CD4-positive, CD25-positive, alpha-beta regulatory T cell (primary cell): ENCODE results near the gene ITFG1. TPM values are rescaled to one million over a fixed set of nuclear protein-coding genes. Genes with fewer than 3 reads are reported as not detected.
"Not testable (repeated sequence)": the region's sequence is repeated elsewhere in the genome, so short reads cannot be mapped to it uniquely, and the experiment has no call there.

Experiments
- ATAC-seq, 2 donors: fragments of 150-1000 bp; cut with Tn5 transposase; one replicate each; pipeline ENCODE4 v1.10.0; 2021; ENCODE audit warnings: low read depth in 2 of 2, moderate number of reproducible peaks in 2 of 2, moderate library complexity in 1 of 2
- DNase-seq, 3 donors: peaks; one replicate each; pipeline versions ENCODE4 v3.0.0 to v3.0.0-alpha.2; 2012 to 2022; ENCODE audit warnings: mixed read lengths in 1 of 3
- H3K27ac ChIP-seq: one replicate; pipeline ENCODE4 v1.7.0; 2013; ENCODE audit warnings: mild to moderate bottlenecking, low read length; ENCODE audit not compliant: insufficient read depth, poor library complexity, severe bottlenecking
- H3K27me3 ChIP-seq: one replicate; pipeline ENCODE4 v1.7.0; 2013; ENCODE audit warnings: low read length; ENCODE audit not compliant: control insufficient read depth, insufficient read depth
- H3K36me3 ChIP-seq: one replicate; pipeline ENCODE4 v1.7.0; 2013; ENCODE audit warnings: mild to moderate bottlenecking, low read length, moderate library complexity; ENCODE audit not compliant: control insufficient read depth, insufficient read depth
- H3K4me1 ChIP-seq: 2 replicates; pipeline ENCODE4 v1.7.0; 2013; ENCODE audit warnings: mild to moderate bottlenecking, low read length; ENCODE audit not compliant: insufficient read depth, control insufficient read depth, poor library complexity, severe bottlenecking
- H3K4me3 ChIP-seq: one replicate; pipeline ENCODE4 v1.7.0; 2013; ENCODE audit warnings: low read depth, mild to moderate bottlenecking, low read length, moderate library complexity
- H3K9me3 ChIP-seq, 2 experiments: 1 replicate in 1 of 2; 2 replicates in 1 of 2; pipeline ENCODE4 v1.7.0; 2013; ENCODE audit warnings: low read length in 2 of 2, mild to moderate bottlenecking in 1 of 2, moderate library complexity in 1 of 2; ENCODE audit not compliant: control insufficient read depth in 2 of 2
- H3K27ac Mint-ChIP-seq, 3 donors: one replicate each; pipeline ENCODE4 v1.8.0; 2020 to 2022; ENCODE audit warnings: mild to moderate bottlenecking in 3 of 3, mixed read lengths in 3 of 3, moderate library complexity in 2 of 3
- H3K27me3 Mint-ChIP-seq: one replicate; pipeline ENCODE4 v1.8.0; 2022; ENCODE audit warnings: mild to moderate bottlenecking, mixed read lengths
- H3K36me3 Mint-ChIP-seq: one replicate; pipeline ENCODE4 v1.8.0; 2020; ENCODE audit warnings: mixed read lengths
- H3K4me1 Mint-ChIP-seq, 4 donors: one replicate each; pipeline ENCODE4 v1.8.0; 2020 to 2022; ENCODE audit warnings: mixed read lengths in 4 of 4, mild to moderate bottlenecking in 1 of 4
- H3K4me3 Mint-ChIP-seq, 4 donors: one replicate each; pipeline ENCODE4 v1.8.0; 2020 to 2022; ENCODE audit warnings: mild to moderate bottlenecking in 4 of 4, mixed read lengths in 4 of 4, moderate library complexity in 3 of 4
- H3K9me3 Mint-ChIP-seq, 7 donors: one replicate each; pipeline ENCODE4 v1.8.0; 2020 to 2022; ENCODE audit warnings: mixed read lengths in 7 of 7, mild to moderate bottlenecking in 3 of 7, moderate library complexity in 2 of 7
- polyA plus RNA-seq, 4 donors: library from polyadenylated mRNA; unstranded; fragments of 300-500 nt; fragmentation: Illumina TruSeq; gene quantifications; one replicate each; pipeline ENCODE4 v1.2.3, GENCODE V29; 2021
- total RNA-seq: library from RNA; stranded (reverse); gene quantifications from one replicate; pipeline ENCODE4 v1.2.3, GENCODE V29; 2022

Gene ITFG1
- total and polyA plus RNA-seq, 5 donors from 2014 or later = 30.1 to 47.6 (median 35.9) TPM

GRCh38 chr16:47442884-47443283 is 18.0 kb downstream of the ITFG1 start:
- not testable (repeated sequence) for H3K27ac ChIP-seq, H3K9me3 Mint-ChIP-seq, ATAC-seq, H3K4me3 ChIP-seq, H3K27me3 ChIP-seq, H3K27ac Mint-ChIP-seq, H3K9me3 ChIP-seq, H3K4me3 Mint-ChIP-seq, DNase-seq, H3K4me1 ChIP-seq, H3K27me3 Mint-ChIP-seq
- peaks cover 50% of the 10 kb centered on the region for H3K36me3 Mint-ChIP-seq
- H3K36me3 ChIP-seq = peaks cover 10% of the 10 kb centered on the region
- H3K4me1 Mint-ChIP-seq = peaks cover 9 to 54% (median 36%) of the 10 kb centered on the region in 4 donors

- Mint-ChIP-seq H3K27ac (peak overlapping the region in 1 of 3 donors; percentile 10), H3K36me3 (peaks cover 51% of the 10 kb centered on the region), H3K4me1 (peaks cover 5 to 49% (median 28%) of the 10 kb centered on the region in 4 donors)
- not testable (repeated sequence) for H3K9me3 ChIP-seq, H3K4me3 Mint-ChIP-seq, ATAC-seq, H3K27ac ChIP-seq, H3K27me3 ChIP-seq, H3K36me3 ChIP-seq, H3K4me1 ChIP-seq, H3K27me3 Mint-ChIP-seq, H3K4me3 ChIP-seq, H3K9me3 Mint-ChIP-seq, DNase-seq
These were observed 20.8 kb downstream of the ITFG1 start for GRCh38 chr16:47440066-47440465.

- H3K36me3 Mint-ChIP-seq = peaks cover 37% of the 10 kb centered on the region
- not testable (repeated sequence) for H3K4me1 ChIP-seq, H3K9me3 ChIP-seq, H3K27me3 Mint-ChIP-seq, DNase-seq, H3K9me3 Mint-ChIP-seq, H3K27me3 ChIP-seq, H3K27ac ChIP-seq, H3K4me3 Mint-ChIP-seq, H3K36me3 ChIP-seq, ATAC-seq
- peak overlapping the region; percentile 7 for H3K4me3 ChIP-seq
- peak overlapping the region in 1 of 3 donors; percentile 5 for H3K27ac Mint-ChIP-seq
- peaks cover 16 to 40% (median 34%) of the 10 kb centered on the region in 4 donors for H3K4me1 Mint-ChIP-seq
These were observed 26.6 kb downstream of the ITFG1 start for GRCh38 chr16:47434274-47434673.

- no peaks in the 10 kb centered on the region for H3K27me3 ChIP-seq
- H3K4me1 ChIP-seq = no peaks in the 10 kb centered on the region
- DNase-seq (no peak), ATAC-seq (no peak)
- H3K9me3 ChIP-seq = no peaks in the 10 kb centered on the region
- Mint-ChIP-seq H3K4me1 (peaks cover 11 to 28% (median 27%) of the 10 kb centered on the region in 4 donors), H3K27ac (peak overlapping the region in 1 of 3 donors; percentile 15), H3K27me3 (no peaks in the 10 kb centered on the region), H3K9me3 (no peaks in the 10 kb centered on the region), H3K4me3 (no peak overlapping the region), H3K36me3 (peaks cover 29% of the 10 kb centered on the region)
- no peak overlapping the region for H3K27ac ChIP-seq
- H3K4me3 ChIP-seq = no peak overlapping the region
- peaks cover 19% of the 10 kb centered on the region for H3K36me3 ChIP-seq
These were observed 28.9 kb downstream of the ITFG1 start for GRCh38 chr16:47431960-47432359.

- Mint-ChIP-seq H3K4me3 (no peak overlapping the region), H3K4me1 (peaks cover 0 to 13% (median 4%) of the 10 kb centered on the region in 4 donors), H3K9me3 (no peaks in the 10 kb centered on the region), H3K27me3 (no peaks in the 10 kb centered on the region), H3K27ac (no peak overlapping the region), H3K36me3 (peaks cover 43% of the 10 kb centered on the region)
- no peak overlapping the region for H3K4me3 ChIP-seq
- DNase-seq = no peak
- no peaks in the 10 kb centered on the region for H3K4me1 ChIP-seq
- H3K9me3 ChIP-seq = no peaks in the 10 kb centered on the region
- ATAC-seq = no peak
- H3K36me3 ChIP-seq = peaks cover 40% of the 10 kb centered on the region
- H3K27me3 ChIP-seq = no peaks in the 10 kb centered on the region
- H3K27ac ChIP-seq = no peak overlapping the region
These were observed 34.1 kb downstream of the ITFG1 start for GRCh38 chr16:47426806-47427205.

GRCh38 chr16:47424846-47425245 is 36.0 kb downstream of the ITFG1 start:
- H3K4me1 Mint-ChIP-seq = peaks cover 0 to 8% (median 1%) of the 10 kb centered on the region in 4 donors
- H3K27ac ChIP-seq = no peak overlapping the region
- H3K4me3 ChIP-seq = no peak overlapping the region
- H3K4me1 ChIP-seq = no peaks in the 10 kb centered on the region
- H3K27me3 ChIP-seq = no peaks in the 10 kb centered on the region
- no peak for ATAC-seq
- H3K27me3 Mint-ChIP-seq = no peaks in the 10 kb centered on the region
- DNase-seq = no peak
- H3K36me3 Mint-ChIP-seq = peaks cover 45% of the 10 kb centered on the region
- no peak overlapping the region for H3K4me3 Mint-ChIP-seq
- no peaks in the 10 kb centered on the region for H3K9me3 Mint-ChIP-seq
- no peaks in the 10 kb centered on the region for H3K9me3 ChIP-seq
- peaks cover 43% of the 10 kb centered on the region for H3K36me3 ChIP-seq
- no peak overlapping the region for H3K27ac Mint-ChIP-seq

- no peaks in the 10 kb centered on the region for H3K9me3 ChIP-seq
- peaks cover 0 to 2% (median 0%) of the 10 kb centered on the region in 7 donors for H3K9me3 Mint-ChIP-seq
- peaks cover under 1% of the 10 kb centered on the region for H3K4me1 ChIP-seq
- no peak overlapping the region for H3K27ac Mint-ChIP-seq
- peaks cover 50% of the 10 kb centered on the region for H3K36me3 Mint-ChIP-seq
- DNase-seq = no peak
- no peak overlapping the region for H3K27ac ChIP-seq
- no peaks in the 10 kb centered on the region for H3K27me3 ChIP-seq
- no peak overlapping the region for H3K4me3 Mint-ChIP-seq
- H3K4me1 Mint-ChIP-seq = peaks cover 7 to 25% (median 12%) of the 10 kb centered on the region in 4 donors
- peaks cover 5% of the 10 kb centered on the region for H3K36me3 ChIP-seq
- ATAC-seq = no peak
- no peaks in the 10 kb centered on the region for H3K27me3 Mint-ChIP-seq
- no peak overlapping the region for H3K4me3 ChIP-seq
These were observed 44.0 kb downstream of the ITFG1 start for GRCh38 chr16:47416869-47417268.

GRCh38 chr16:47413041-47413440 is 47.8 kb downstream of the ITFG1 start:
- H3K36me3 Mint-ChIP-seq = peaks cover 49% of the 10 kb centered on the region

More at GRCh38 chr16:47413041-47413440, 47.8 kb downstream of the ITFG1 start:
- Histone ChIP-seq H3K4me3 (no peak overlapping the region), H3K4me1 (peaks cover 11% of the 10 kb centered on the region), H3K36me3 (peaks cover 2% of the 10 kb centered on the region), H3K27ac (no peak overlapping the region), H3K27me3 (no peaks in the 10 kb centered on the region), H3K9me3 (no peaks in the 10 kb centered on the region)
- no peaks in the 10 kb centered on the region for H3K27me3 Mint-ChIP-seq
- peak overlapping the region in 1 of 3 donors; percentile 33 for H3K27ac Mint-ChIP-seq
- H3K4me3 Mint-ChIP-seq = no peak overlapping the region
- H3K4me1 Mint-ChIP-seq = peaks cover 12 to 31% (median 19%) of the 10 kb centered on the region in 4 donors
- H3K9me3 Mint-ChIP-seq = peaks cover 0 to 2% (median 0%) of the 10 kb centered on the region in 7 donors
- ATAC-seq = no peak
- no peak for DNase-seq
